GM19468 (cell line): ENCODE data around the gene ETDB.
"Not testable (repeated sequence)": the region's sequence is repeated elsewhere in the genome, so short reads cannot be mapped to it uniquely, and the experiment has no call there.

ENCODE experiments used
- ATAC-seq: cut with Tn5 transposase; IDR thresholded peaks from one replicate; pipeline ENCODE4 v1.9.1; 2021; ENCODE audit warnings: mild to moderate bottlenecking, moderate library complexity, moderate number of reproducible peaks; ENCODE audit not compliant: unreplicated experiment; ENCODE audit errors: extremely low read depth

The ETDB gene

GRCh38 chrX:135120056-135120576 is at the start of gene ETDB:
ETDB (minus strand) TSS chrX:135120526; CDS start chrX:135119261, 1,265 bp downstream.
- ATAC-seq, result not testable (repeated sequence)

GRCh38 chrX:135169534-135169933 is 49.2 kb upstream of the ETDB start:
- not testable (repeated sequence) for ATAC-seq

GRCh38 chrX:135168486-135168885 is 48.2 kb upstream of the ETDB start:
- no peak for ATAC-seq

- not testable (repeated sequence) for ATAC-seq
Observed at GRCh38 chrX:135154688-135155087, 34.4 kb upstream of the ETDB start.

GRCh38 chrX:135126145-135126544 is 5.8 kb upstream of the ETDB start:
- not testable (repeated sequence) for ATAC-seq

- ATAC-seq, result not testable (repeated sequence)
Observed at GRCh38 chrX:135116064-135116463, 4.3 kb downstream of the ETDB start.

- peak; percentile 93 for ATAC-seq
Observed at GRCh38 chrX:135114392-135114791, 5.9 kb downstream of the ETDB start.

GRCh38 chrX:135112743-135113142 is 7.6 kb downstream of the ETDB start:
- ATAC-seq, result no peak

- no peak for ATAC-seq
Observed at GRCh38 chrX:135112096-135112729, 8.1 kb downstream of the ETDB start.

GRCh38 chrX:135109554-135109953 is 10.8 kb downstream of the ETDB start:
- ATAC-seq, result no peak

- ATAC-seq, result no peak
Observed at GRCh38 chrX:135099493-135099783, 20.9 kb downstream of the ETDB start.

GRCh38 chrX:135097196-135097744 is 23.1 kb downstream of the ETDB start:
- not testable (repeated sequence) for ATAC-seq

- no peak for ATAC-seq
Observed at GRCh38 chrX:135095715-135096114, 24.6 kb downstream of the ETDB start.

GRCh38 chrX:135094726-135095125 is 25.6 kb downstream of the ETDB start:
- ATAC-seq, result no peak

GRCh38 chrX:135089126-135089525 is 31.2 kb downstream of the ETDB start:
- no peak for ATAC-seq

GRCh38 chrX:135087867-135088266 is 32.5 kb downstream of the ETDB start:
- no peak for ATAC-seq

- ATAC-seq, result peak; percentile 89
Observed at GRCh38 chrX:135086197-135086854, 34.0 kb downstream of the ETDB start.

GRCh38 chrX:135081693-135082404 is 38.5 kb downstream of the ETDB start:
- ATAC-seq, result no peak
